HCT116 (cell line): Measurements from ENCODE around the gene AGBL3. TPM values are rescaled to one million over a fixed set of nuclear protein-coding genes. Genes with fewer than 3 reads are reported as not detected.

Experiments used
- ATAC-seq: fragments of 200-7000 bp; cut with Tn5 transposase; 2 replicates; pipeline ENCODE4 v1.9.1; 2020; ENCODE audit warnings: mild to moderate bottlenecking, moderate library complexity
- BruUV-seq: library from RNA; stranded (reverse); fragments of 400-500 nt; replicated peaks from 2 replicates; lab custom pipeline; 2021; lab: Mats Ljungman, UMichigan
- CTCF ChIA-PET: fragments of 300-600 bp; sonication (Branson Sonifier 250); formaldehyde crosslinking; loops from one replicate; lab custom pipeline; 2021; ENCODE audit warnings: antibody characterized with exemption; lab: Charles Lee
- POLR2A ChIA-PET: fragments of 300-600, 350-600 bp; sonication (Branson Sonifier 250); formaldehyde crosslinking; loops from one replicate; lab custom pipeline; 2021; ENCODE audit warnings: antibody characterized with exemption; lab: Charles Lee
- RAD21 ChIA-PET, 2 experiments: fragments of 300-600 bp; sonication (Branson Sonifier 250); formaldehyde crosslinking; loops; one replicate each; lab custom pipeline; 2023; ENCODE audit warnings: low total read pairs in 2 of 2; ENCODE audit not compliant: uncharacterized antibody in 2 of 2, unreplicated experiment in 2 of 2, low non-redundant PET in 1 of 2; lab: Charles Lee
- DNase-seq: peaks from one replicate; pipeline ENCODE4 v3.0.0-alpha.2; 2010; ENCODE audit warnings: low read depth, low spot score
- H2AFZ ChIP-seq: fragments of 200-600 bp; shearing (Covaris generic), sonication (generic); 2 replicates; pipeline ENCODE4 v1.6.1; 2017; ENCODE audit warnings: low read depth, mixed run types, mixed read lengths, antibody characterized with exemption, low read length; ENCODE audit not compliant: poor library complexity, severe bottlenecking
- H3K27ac ChIP-seq: 2 replicates; pipeline ENCODE4 v1.5.1; 2012; ENCODE audit warnings: low read depth, low read length
- H3K27me3 ChIP-seq: fragments of 200-600 bp; sonication (generic); 2 replicates; pipeline ENCODE4 v1.6.1; 2016; ENCODE audit warnings: mixed run types, low read length, mixed read lengths; ENCODE audit not compliant: insufficient read depth
- H3K36me3 ChIP-seq, 2 experiments: fragments of 200-500 bp in 1 of 2; fragments of 200-600 bp in 1 of 2; sonication (Bioruptor generic) in 1 of 2; sonication (generic) in 1 of 2; 2 replicates each; pipeline versions ENCODE4 v1.5.1 to v1.6.1; 2014 to 2016; ENCODE audit warnings: low read length in 2 of 2, inconsistent platforms in 1 of 2, mixed read lengths in 1 of 2, mixed run types in 1 of 2; ENCODE audit not compliant: insufficient read depth in 2 of 2, control insufficient read depth in 1 of 2
- H3K4me1 ChIP-seq, 2 experiments: fragments of 200-600 bp in 1 of 2; sonication (generic) in 1 of 2; 2 replicates each; pipeline versions ENCODE4 v1.5.1 to v1.6.1; 2012 to 2017; ENCODE audit warnings: low read length in 2 of 2, inconsistent platforms in 1 of 2, mild to moderate bottlenecking in 1 of 2, mixed read lengths in 1 of 2, mixed run types in 1 of 2, moderate library complexity in 1 of 2; ENCODE audit not compliant: insufficient read depth in 2 of 2, control insufficient read depth in 1 of 2
- H3K4me2 ChIP-seq: fragments of 200-600 bp; sonication (generic); 2 replicates; pipeline ENCODE4 v1.6.1; 2017; ENCODE audit warnings: mixed run types, low read length, mixed read lengths
- H3K4me3 ChIP-seq, 2 experiments: fragments of 200-600 bp in 1 of 2; sonication (generic) in 1 of 2; replicated peaks in 1 of 2; 2 replicates each; pipeline ENCODE4 v1.5.1; 2011 to 2016; ENCODE audit warnings: low read length in 2 of 2, control low read depth in 1 of 2, low read depth in 1 of 2, mild to moderate bottlenecking in 1 of 2, mixed read lengths in 1 of 2, mixed run types in 1 of 2
- H3K79me2 ChIP-seq: fragments of 200-600 bp; sonication (generic); 2 replicates; pipeline ENCODE4 v1.6.1; 2017; ENCODE audit warnings: mild to moderate bottlenecking, mixed run types, low read length, moderate library complexity, mixed read lengths; ENCODE audit not compliant: insufficient read depth
- H3K9ac ChIP-seq: fragments of 200-600 bp; sonication (generic); 2 replicates; pipeline ENCODE4 v1.6.1; 2016; ENCODE audit warnings: low read length, mixed read lengths
- H3K9me2 ChIP-seq: fragments of 200-600 bp; sonication (generic), shearing (Covaris generic); 2 replicates; pipeline ENCODE4 v1.6.1; 2017; ENCODE audit warnings: mixed run types, mild to moderate bottlenecking, moderate library complexity; ENCODE audit not compliant: insufficient read depth
- H3K9me3 ChIP-seq, 2 experiments: fragments of 200-500 bp in 1 of 2; fragments of 200-600 bp in 1 of 2; sonication (Bioruptor generic) in 1 of 2; sonication (generic) in 1 of 2; 2 replicates each; pipeline ENCODE4 v1.6.1; 2014 to 2017; ENCODE audit warnings: low read length in 2 of 2, mixed read lengths in 2 of 2, inconsistent platforms in 1 of 2, low read depth in 1 of 2, mild to moderate bottlenecking in 1 of 2, mixed run types in 1 of 2, moderate library complexity in 1 of 2; ENCODE audit not compliant: control insufficient read depth in 1 of 2, insufficient read depth in 1 of 2
- H4K20me1 ChIP-seq: fragments of 200-600 bp; sonication (generic), shearing (Covaris generic); 2 replicates; pipeline ENCODE4 v1.6.1; 2017; ENCODE audit warnings: mixed run types, mild to moderate bottlenecking, moderate library complexity; ENCODE audit not compliant: insufficient read depth
- CEBPB ChIP-seq: IDR thresholded peaks from 2 replicates; pipeline ENCODE4 v1.6.1; 2012; ENCODE audit warnings: low read depth
- JUND ChIP-seq: IDR thresholded peaks from 2 replicates; pipeline ENCODE4 v1.6.1; 2012
- RAD21 ChIP-seq: IDR thresholded peaks from 2 replicates; pipeline ENCODE4 v1.6.1; 2012; ENCODE audit warnings: low read depth, mild to moderate bottlenecking
- SP1 ChIP-seq: IDR thresholded peaks from 2 replicates; pipeline ENCODE4 v1.6.1; 2012; ENCODE audit warnings: low read depth
- ZFX ChIP-seq: fragments of 450-650 bp; IDR thresholded peaks from 2 replicates; pipeline ENCODE4 v1.6.1; 2017
- ZNF274 ChIP-seq: fragments of 200-500 bp; sonication (Bioruptor generic); IDR thresholded peaks from 2 replicates; pipeline ENCODE4 v1.6.1; 2014; ENCODE audit warnings: mild to moderate bottlenecking, low read depth, low read length, inconsistent platforms
- intact Hi-C: fragments of 100-400 bp; cut with micrococcal nuclease; formaldehyde crosslinking; loops from 2 replicates; pipeline ENCODE4 v1.10.0; 2022
- total RNA-seq: library from RNA; stranded (reverse); gene quantifications from one replicate; pipeline ENCODE4 v1.2.1, GENCODE V29; 2021; ENCODE audit not compliant: unreplicated experiment
- TF ChIP-seq, protein P1 (sequence below): IDR thresholded peaks from 2 replicates; pipeline ENCODE4 v1.6.1; 2011; ENCODE audit warnings: mild to moderate bottlenecking, low read length, moderate library complexity; ENCODE audit not compliant: insufficient replicate concordance; ENCODE audit errors: extremely low read depth
- TF ChIP-seq, protein P2 (sequence below): IDR thresholded peaks from 2 replicates; pipeline ENCODE4 v1.6.1; 2012
- TF ChIP-seq, protein P3 (sequence below), 3 experiments: fragments of 200-600 bp in 1 of 3; sonication (generic) in 1 of 3; IDR thresholded peaks in 2 of 3; conservative IDR thresholded peaks in 1 of 3; 2 replicates each; pipeline ENCODE4 v1.5.1; 2012 to 2017; ENCODE audit warnings: low read depth in 2 of 3, low read length in 2 of 3, antibody characterized with exemption in 1 of 3, borderline replicate concordance in 1 of 3, control low read depth in 1 of 3, mild to moderate bottlenecking in 1 of 3, mixed read lengths in 1 of 3, mixed run types in 1 of 3, moderate library complexity in 1 of 3; ENCODE audit not compliant: insufficient read depth in 1 of 3

AGBL3 gene
- total RNA-seq, 1 experiment from 2014 or later = 1.9 TPM

DNA sequence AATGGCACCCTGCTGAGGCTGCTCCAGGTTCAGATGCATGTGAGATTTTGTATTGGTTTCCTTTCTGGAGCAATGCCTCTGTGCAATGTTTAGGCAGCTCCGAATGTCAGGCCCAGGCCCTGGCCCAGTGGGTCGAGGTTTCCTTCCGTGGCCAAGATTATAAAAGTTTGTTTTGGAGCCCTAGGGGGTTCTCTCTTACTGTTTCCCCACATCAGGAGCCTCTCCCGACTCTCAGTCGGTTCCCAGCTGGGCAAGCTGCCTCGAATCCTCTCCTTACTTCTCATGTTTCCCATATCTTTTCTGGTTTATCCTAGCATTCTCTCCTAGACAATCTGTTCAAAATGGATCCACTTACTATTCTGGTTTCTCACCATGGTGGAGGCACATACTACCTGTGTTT, 172.6 kb downstream of the AGBL3 start (continued):
- TF ChIP-seq, protein P1, sequence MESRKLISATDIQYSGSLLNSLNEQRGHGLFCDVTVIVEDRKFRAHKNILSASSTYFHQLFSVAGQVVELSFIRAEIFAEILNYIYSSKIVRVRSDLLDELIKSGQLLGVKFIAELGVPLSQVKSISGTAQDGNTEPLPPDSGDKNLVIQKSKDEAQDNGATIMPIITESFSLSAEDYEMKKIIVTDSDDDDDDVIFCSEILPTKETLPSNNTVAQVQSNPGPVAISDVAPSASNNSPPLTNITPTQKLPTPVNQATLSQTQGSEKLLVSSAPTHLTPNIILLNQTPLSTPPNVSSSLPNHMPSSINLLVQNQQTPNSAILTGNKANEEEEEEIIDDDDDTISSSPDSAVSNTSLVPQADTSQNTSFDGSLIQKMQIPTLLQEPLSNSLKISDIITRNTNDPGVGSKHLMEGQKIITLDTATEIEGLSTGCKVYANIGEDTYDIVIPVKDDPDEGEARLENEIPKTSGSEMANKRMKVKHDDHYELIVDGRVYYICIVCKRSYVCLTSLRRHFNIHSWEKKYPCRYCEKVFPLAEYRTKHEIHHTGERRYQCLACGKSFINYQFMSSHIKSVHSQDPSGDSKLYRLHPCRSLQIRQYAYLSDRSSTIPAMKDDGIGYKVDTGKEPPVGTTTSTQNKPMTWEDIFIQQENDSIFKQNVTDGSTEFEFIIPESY = no peak
- no peak for TF ChIP-seq ZNF274
- TF ChIP-seq, protein P2, sequence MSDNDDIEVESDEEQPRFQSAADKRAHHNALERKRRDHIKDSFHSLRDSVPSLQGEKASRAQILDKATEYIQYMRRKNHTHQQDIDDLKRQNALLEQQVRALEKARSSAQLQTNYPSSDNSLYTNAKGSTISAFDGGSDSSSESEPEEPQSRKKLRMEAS = no peak
- TF ChIP-seq ZFX = no peak
- TF ChIP-seq CEBPB = no peak

DNA sequence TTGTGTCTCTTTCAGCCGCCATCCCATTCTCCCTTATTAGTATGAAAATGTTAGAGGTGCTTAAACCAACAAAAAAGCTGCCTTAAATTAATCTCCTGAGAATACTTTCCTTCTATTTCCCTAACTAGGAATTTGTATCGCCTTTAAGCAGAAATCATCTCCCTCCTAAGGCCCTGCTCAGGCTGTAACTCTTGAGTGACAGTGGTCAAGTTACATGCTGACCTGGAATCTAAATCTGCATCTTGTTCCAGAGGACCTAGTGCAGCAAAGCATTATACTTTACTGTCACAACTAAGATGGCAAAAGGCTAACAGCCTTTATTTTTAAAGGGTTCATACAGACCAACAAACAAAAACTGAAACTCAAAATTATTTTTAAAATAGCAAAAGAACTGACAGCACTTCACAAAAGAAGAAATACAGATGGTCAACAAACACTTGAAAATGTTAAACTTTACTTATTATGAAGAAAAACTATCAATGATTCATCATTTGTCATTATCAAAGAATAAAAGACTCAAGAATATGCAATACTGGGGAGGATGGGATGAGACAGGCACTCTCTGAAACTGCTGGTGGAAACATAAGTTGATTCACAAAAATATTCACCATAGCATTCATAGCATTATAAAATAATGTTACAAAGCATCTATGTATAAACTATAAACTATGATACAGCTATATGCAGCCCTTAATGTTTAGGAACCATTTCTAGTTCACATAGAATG, 173.2 kb downstream of the AGBL3 start:
- peaks cover 0 to 3% of the 10 kb centered on the region in 2 experiments; a peak in 1 of 4 replicates for H3K36me3 ChIP-seq
- POLR2A ChIA-PET = interaction anchor here (2.1 kb wide), 1 partner anchor 10 kb away, joined by 12 read pairs; no protein-coding TSS in a partner anchor
- no peaks in the 10 kb centered on the region for H3K79me2 ChIP-seq
- ATAC-seq (no peak), DNase-seq (no peak)
- peak overlapping the region; percentile 31; the same call in 1 of the 2 replicates for H3K9ac ChIP-seq
- H3K4me1 ChIP-seq = peaks cover 18 to 23% of the 10 kb centered on the region in 2 experiments
- H2AFZ ChIP-seq = no peak overlapping the region
- H4K20me1 ChIP-seq = no peaks in the 10 kb centered on the region
- RAD21 ChIA-PET = no interaction called here
- no TSS peak for BruUV-seq
- H3K9me2 ChIP-seq = no peaks in the 10 kb centered on the region
- no peaks in the 10 kb centered on the region for H3K27me3 ChIP-seq
- H3K9me3 ChIP-seq = peaks cover 5 to 11% of the 10 kb centered on the region in 2 experiments
- H3K27ac ChIP-seq = peak overlapping the region; percentile 50; the same call in 1 of the 2 replicates
- TF ChIP-seq, protein P3, sequence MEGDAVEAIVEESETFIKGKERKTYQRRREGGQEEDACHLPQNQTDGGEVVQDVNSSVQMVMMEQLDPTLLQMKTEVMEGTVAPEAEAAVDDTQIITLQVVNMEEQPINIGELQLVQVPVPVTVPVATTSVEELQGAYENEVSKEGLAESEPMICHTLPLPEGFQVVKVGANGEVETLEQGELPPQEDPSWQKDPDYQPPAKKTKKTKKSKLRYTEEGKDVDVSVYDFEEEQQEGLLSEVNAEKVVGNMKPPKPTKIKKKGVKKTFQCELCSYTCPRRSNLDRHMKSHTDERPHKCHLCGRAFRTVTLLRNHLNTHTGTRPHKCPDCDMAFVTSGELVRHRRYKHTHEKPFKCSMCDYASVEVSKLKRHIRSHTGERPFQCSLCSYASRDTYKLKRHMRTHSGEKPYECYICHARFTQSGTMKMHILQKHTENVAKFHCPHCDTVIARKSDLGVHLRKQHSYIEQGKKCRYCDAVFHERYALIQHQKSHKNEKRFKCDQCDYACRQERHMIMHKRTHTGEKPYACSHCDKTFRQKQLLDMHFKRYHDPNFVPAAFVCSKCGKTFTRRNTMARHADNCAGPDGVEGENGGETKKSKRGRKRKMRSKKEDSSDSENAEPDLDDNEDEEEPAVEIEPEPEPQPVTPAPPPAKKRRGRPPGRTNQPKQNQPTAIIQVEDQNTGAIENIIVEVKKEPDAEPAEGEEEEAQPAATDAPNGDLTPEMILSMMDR (IDR thresholded peaks at IDR 0.05 in 2 of 3, conservative IDR thresholded peaks at IDR 0.05 in 1 of 3; ENCODE audit: borderline replicate concordance in 1 of 3, insufficient read depth in 1 of 3, low read depth in 2 of 3, low read length in 2 of 3) = no peak
- TF ChIP-seq RAD21 (no peak), ZFX (no peak), JUND (no peak), SP1 (0 out of 2 replicates have a peak, but pooled peaks have one; percentile 10)
- TF ChIP-seq, all 23 proteins: peak for 1
- CTCF ChIA-PET = interaction anchor here (1.9 kb wide), 1 partner anchor 10 kb away, joined by 25 read pairs; no protein-coding TSS in a partner anchor
- no peak overlapping the region for H3K4me3 ChIP-seq
- intact Hi-C loops = loop anchor here (10.0 kb wide), 2 partner anchors 265 to 465 kb away; no protein-coding TSS in a partner anchor
- H3K4me2 ChIP-seq = peak overlapping the region; percentile 29
